ENCODE data around the gene LRCOL1.

Gene LRCOL1

DNA sequence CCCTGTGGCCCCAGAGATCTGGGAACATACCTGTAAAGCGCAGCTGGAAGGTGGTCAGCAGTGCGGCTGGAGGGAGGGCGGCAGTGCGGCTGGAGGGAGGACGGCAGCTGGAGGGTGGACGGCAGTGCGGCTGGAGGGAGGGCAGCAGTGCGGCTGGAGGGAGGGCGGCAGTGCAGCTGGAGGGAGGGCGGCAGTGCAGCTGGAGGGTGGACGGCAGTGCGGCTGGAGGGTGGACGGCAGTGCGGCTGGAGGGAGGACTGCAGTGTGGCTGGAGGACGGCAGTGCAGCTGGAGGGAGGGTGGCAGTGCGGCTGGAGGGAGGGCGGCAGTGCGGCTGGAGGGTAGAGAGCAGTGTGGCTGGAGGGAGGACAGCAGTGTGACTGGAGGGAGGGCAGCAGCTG is 23.5 kb downstream of the LRCOL1 start:
- Histone ChIP-seq H3K9ac (ENCODE audit: low read length) (no peak overlapping the region), H3K27me3 (ENCODE audit: low read depth, low read length) (no peaks in the 10 kb centered on the region), H3K4me2 (ENCODE audit: low read length) (no peak overlapping the region), H3K79me2 (ENCODE audit: low read length) (no peaks in the 10 kb centered on the region), H3K4me3 (ENCODE audit: low read length) (no peak overlapping the region), H3K36me3 (replicated peaks; ENCODE audit: low read depth, low read length) (peaks cover 4% of the 10 kb centered on the region), H3K9me3 (ENCODE audit: insufficient read depth, low read length) (no peaks in the 10 kb centered on the region), H4K20me1 (ENCODE audit: insufficient read depth, low read length) (no peaks in the 10 kb centered on the region), H2AFZ (ENCODE audit: low read depth, low read length) (no peak overlapping the region), H3K27ac (ENCODE audit: low read length) (no peak overlapping the region), H3K4me1 (ENCODE audit: low read length) (no peaks in the 10 kb centered on the region)
- TF ChIP-seq, protein P1, sequence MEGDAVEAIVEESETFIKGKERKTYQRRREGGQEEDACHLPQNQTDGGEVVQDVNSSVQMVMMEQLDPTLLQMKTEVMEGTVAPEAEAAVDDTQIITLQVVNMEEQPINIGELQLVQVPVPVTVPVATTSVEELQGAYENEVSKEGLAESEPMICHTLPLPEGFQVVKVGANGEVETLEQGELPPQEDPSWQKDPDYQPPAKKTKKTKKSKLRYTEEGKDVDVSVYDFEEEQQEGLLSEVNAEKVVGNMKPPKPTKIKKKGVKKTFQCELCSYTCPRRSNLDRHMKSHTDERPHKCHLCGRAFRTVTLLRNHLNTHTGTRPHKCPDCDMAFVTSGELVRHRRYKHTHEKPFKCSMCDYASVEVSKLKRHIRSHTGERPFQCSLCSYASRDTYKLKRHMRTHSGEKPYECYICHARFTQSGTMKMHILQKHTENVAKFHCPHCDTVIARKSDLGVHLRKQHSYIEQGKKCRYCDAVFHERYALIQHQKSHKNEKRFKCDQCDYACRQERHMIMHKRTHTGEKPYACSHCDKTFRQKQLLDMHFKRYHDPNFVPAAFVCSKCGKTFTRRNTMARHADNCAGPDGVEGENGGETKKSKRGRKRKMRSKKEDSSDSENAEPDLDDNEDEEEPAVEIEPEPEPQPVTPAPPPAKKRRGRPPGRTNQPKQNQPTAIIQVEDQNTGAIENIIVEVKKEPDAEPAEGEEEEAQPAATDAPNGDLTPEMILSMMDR (IDR thresholded peaks at IDR 0.05; ENCODE audit: low read depth, low read length) = no peak
- no peak for TF ChIP-seq EZH2phosphoT487 (IDR thresholded peaks at IDR 0.05; ENCODE audit: low read depth)

DNA sequence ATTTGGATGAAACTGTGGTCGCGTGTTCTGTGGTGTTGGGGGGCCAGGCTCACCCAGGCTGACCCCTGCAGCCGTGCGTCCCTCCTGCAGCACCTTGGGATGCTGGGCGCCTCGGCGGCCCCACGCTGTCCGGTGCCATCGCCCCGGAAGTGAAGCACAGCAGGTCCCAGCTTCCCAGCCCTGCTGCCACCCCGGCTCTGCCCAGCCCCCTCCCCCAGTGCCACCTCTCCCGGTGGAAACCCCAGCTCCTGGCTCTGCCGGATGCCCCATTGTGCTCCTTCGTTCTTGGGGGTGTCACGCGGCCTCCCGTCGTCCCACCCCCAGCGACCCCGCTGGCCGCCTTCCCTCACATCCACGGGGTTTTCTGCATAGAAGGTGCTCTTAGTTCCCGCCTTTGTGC is 25.2 kb downstream of the LRCOL1 start:
- Histone ChIP-seq H3K4me1 (ENCODE audit: low read length) (no peaks in the 10 kb centered on the region), H4K20me1 (ENCODE audit: insufficient read depth, low read length) (no peaks in the 10 kb centered on the region), H3K27me3 (ENCODE audit: low read depth, low read length) (no peaks in the 10 kb centered on the region), H3K9ac (ENCODE audit: low read length) (no peak overlapping the region), H3K27ac (ENCODE audit: low read length) (no peak overlapping the region), H3K79me2 (ENCODE audit: low read length) (no peaks in the 10 kb centered on the region), H3K36me3 (replicated peaks; ENCODE audit: low read depth, low read length) (peaks cover 4% of the 10 kb centered on the region), H3K4me2 (ENCODE audit: low read length) (no peak overlapping the region), H3K9me3 (ENCODE audit: insufficient read depth, low read length) (no peaks in the 10 kb centered on the region), H2AFZ (ENCODE audit: low read depth, low read length) (no peak overlapping the region), H3K4me3 (ENCODE audit: low read length) (no peak overlapping the region)
- TF ChIP-seq, protein P1 (IDR thresholded peaks at IDR 0.05; ENCODE audit: low read depth, low read length) = no peak
- no peak for TF ChIP-seq EZH2phosphoT487 (IDR thresholded peaks at IDR 0.05; ENCODE audit: low read depth)

DNA sequence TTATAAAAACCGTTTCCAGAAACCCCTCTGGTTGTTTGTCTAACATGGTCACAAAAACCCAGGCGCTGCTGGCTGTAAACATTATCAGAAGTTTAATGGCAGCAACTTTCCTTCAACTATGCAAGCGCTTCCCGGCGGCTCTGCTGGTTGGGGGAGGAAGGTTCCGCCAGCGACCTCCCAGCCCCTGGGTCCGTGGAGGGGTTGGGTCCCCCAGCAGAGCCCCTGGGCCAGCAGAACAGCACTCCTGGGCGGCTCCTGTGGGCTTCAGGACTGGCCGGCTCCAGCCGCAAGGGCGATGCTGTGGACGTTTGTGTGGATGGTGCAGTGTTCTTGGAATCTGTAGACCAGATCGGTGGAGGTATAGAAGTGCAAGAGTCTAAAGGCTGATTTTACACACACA is 26.0 kb downstream of the LRCOL1 start:
- H3K27me3 ChIP-seq (ENCODE audit: low read depth, low read length) = no peaks in the 10 kb centered on the region
- no peak overlapping the region for H3K4me2 ChIP-seq (ENCODE audit: low read length)
- H2AFZ ChIP-seq (ENCODE audit: low read depth, low read length) = no peak overlapping the region
- H3K27ac ChIP-seq (ENCODE audit: low read length) = no peak overlapping the region
- H3K4me3 ChIP-seq (ENCODE audit: low read length) = no peak overlapping the region
- no peaks in the 10 kb centered on the region for H3K9me3 ChIP-seq (ENCODE audit: insufficient read depth, low read length)
- TF ChIP-seq, protein P1 (IDR thresholded peaks at IDR 0.05; ENCODE audit: low read depth, low read length) = no peak
- TF ChIP-seq EZH2phosphoT487 (IDR thresholded peaks at IDR 0.05; ENCODE audit: low read depth) = no peak
- no peaks in the 10 kb centered on the region for H3K79me2 ChIP-seq (ENCODE audit: low read length)
- H3K4me1 ChIP-seq (ENCODE audit: low read length) = no peaks in the 10 kb centered on the region
- H3K9ac ChIP-seq (ENCODE audit: low read length) = no peak overlapping the region
- H3K36me3 ChIP-seq (replicated peaks; ENCODE audit: low read depth, low read length) = peaks cover 4% of the 10 kb centered on the region
- no peaks in the 10 kb centered on the region for H4K20me1 ChIP-seq (ENCODE audit: insufficient read depth, low read length)

DNA sequence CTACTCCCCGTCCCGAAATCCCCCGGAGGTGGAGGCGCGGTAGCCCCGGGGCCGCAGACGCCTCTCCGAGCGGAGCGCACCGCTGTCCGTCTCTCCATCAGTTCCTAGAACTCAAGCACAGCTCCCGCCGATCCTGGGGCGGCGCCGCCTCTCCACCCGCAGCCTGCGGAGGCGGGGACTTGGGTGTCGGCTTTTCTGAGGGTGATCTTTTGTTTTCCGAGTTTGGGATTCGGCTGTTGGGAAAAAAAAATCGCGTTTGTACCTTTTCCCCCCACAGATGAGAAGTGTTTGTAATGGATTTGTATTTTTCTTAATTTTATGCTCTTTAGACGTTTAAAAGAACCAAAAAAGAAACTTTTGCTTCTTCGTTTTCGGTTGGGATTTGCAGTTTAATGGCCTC is 26.6 kb downstream of the LRCOL1 start:
- H3K4me2 ChIP-seq (ENCODE audit: low read length) = no peak overlapping the region
- H3K9me3 ChIP-seq (ENCODE audit: insufficient read depth, low read length) = no peaks in the 10 kb centered on the region
- H4K20me1 ChIP-seq (ENCODE audit: insufficient read depth, low read length) = no peaks in the 10 kb centered on the region
- no peaks in the 10 kb centered on the region for H3K79me2 ChIP-seq (ENCODE audit: low read length)
- no peak overlapping the region for H3K9ac ChIP-seq (ENCODE audit: low read length)
- H2AFZ ChIP-seq (ENCODE audit: low read depth, low read length) = no peak overlapping the region
- peaks cover 4% of the 10 kb centered on the region for H3K36me3 ChIP-seq (replicated peaks; ENCODE audit: low read depth, low read length)
- H3K27me3 ChIP-seq (ENCODE audit: low read depth, low read length) = no peaks in the 10 kb centered on the region
- no peaks in the 10 kb centered on the region for H3K4me1 ChIP-seq (ENCODE audit: low read length)
- H3K27ac ChIP-seq (ENCODE audit: low read length) = no peak overlapping the region
- H3K4me3 ChIP-seq (ENCODE audit: low read length) = no peak overlapping the region
- TF ChIP-seq EZH2phosphoT487 (IDR thresholded peaks at IDR 0.05; ENCODE audit: low read depth) = no peak
- TF ChIP-seq, protein P1 (IDR thresholded peaks at IDR 0.05; ENCODE audit: low read depth, low read length) = no peak
